ENCODE measurements around the gene SIGLEC12. TPM values are rescaled to one million over a fixed set of nuclear protein-coding genes. Genes with fewer than 3 reads are reported as not detected.

SIGLEC12 gene
- total RNA-seq, 1 experiment from 2014 or later = not detected

- POLR2A ChIA-PET (ENCODE audit: low non-redundant PET) = no interaction called here
These were observed 33.9 kb upstream of the SIGLEC12 start for GRCh38 chr19:51535535-51535934.

GRCh38 chr19:51531349-51532315 lies 30.0 kb upstream of the SIGLEC12 start, which contains the start of gene SIGLEC6:
TSS of gene SIGLEC6 (minus strand) at chr19:51531670. CDS start at chr19:51531648, 22 bp downstream.
- intact Hi-C loops (cut with micrococcal nuclease; ENCODE audit: unreplicated experiment) = no loop called here
- Histone ChIP-seq H3K27ac (ENCODE audit: low read depth, low read length, poor library complexity, severe bottlenecking) (no peak within 1 kb of the TSS), H3K4me3 (ENCODE audit: low read depth, low read length, poor library complexity, severe bottlenecking) (no peak within 1 kb of the TSS), H3K36me3 (ENCODE audit: insufficient read depth, low read length, poor library complexity, severe bottlenecking) (no peaks in the 10 kb centered on the region), H3K27me3 (replicated peaks; ENCODE audit: insufficient read depth, low read depth, low read length, poor library complexity) (peaks cover 98% of the 10 kb centered on the region), H3K4me1 (ENCODE audit: insufficient read depth, low read length, poor library complexity, severe bottlenecking) (no peaks in the 10 kb centered on the region), H3K9me3 (ENCODE audit: low read depth, low read length, poor library complexity, severe bottlenecking) (no peaks in the 10 kb centered on the region)
- TF ChIP-seq EZH2 (IDR thresholded peaks at IDR 0.05; ENCODE audit: borderline replicate concordance, low read depth, low read length, poor library complexity, severe bottlenecking) = no peak
- TF ChIP-seq CTCF (conservative IDR thresholded peaks at IDR 0.05; ENCODE audit: low read depth, low read length) = no peak
- ChIA-PET CTCF (no interaction called here), POLR2A (ENCODE audit: low non-redundant PET) (no interaction called here)
- DNase-seq (ENCODE audit: low spot score) = no peak
- no TSS peak for BruUV-seq (replicated peaks)

More at GRCh38 chr19:51535535-51535934, 33.9 kb upstream of the SIGLEC12 start:
- Histone ChIP-seq H3K27me3 (replicated peaks; ENCODE audit: insufficient read depth, low read depth, low read length, poor library complexity) (peaks cover 95% of the 10 kb centered on the region), H3K4me1 (ENCODE audit: insufficient read depth, low read length, poor library complexity, severe bottlenecking) (no peaks in the 10 kb centered on the region), H3K4me3 (ENCODE audit: low read depth, low read length, poor library complexity, severe bottlenecking) (no peak overlapping the region), H3K27ac (ENCODE audit: low read depth, low read length, poor library complexity, severe bottlenecking) (no peak overlapping the region), H3K9me3 (ENCODE audit: low read depth, low read length, poor library complexity, severe bottlenecking) (no peaks in the 10 kb centered on the region), H3K36me3 (ENCODE audit: insufficient read depth, low read length, poor library complexity, severe bottlenecking) (no peaks in the 10 kb centered on the region)
- intact Hi-C loops (cut with micrococcal nuclease; ENCODE audit: unreplicated experiment) = no loop called here
- TF ChIP-seq CTCF (conservative IDR thresholded peaks at IDR 0.05; ENCODE audit: low read depth, low read length) (no peak), EZH2 (IDR thresholded peaks at IDR 0.05; ENCODE audit: borderline replicate concordance, low read depth, low read length, poor library complexity, severe bottlenecking) (no peak)
- CTCF ChIA-PET = interaction anchor here (0.6 kb wide), 1 partner anchor 16 kb away, joined by 6 read pairs; no protein-coding TSS in a partner anchor
- BruUV-seq (replicated peaks) = no TSS peak
- no peak for DNase-seq (ENCODE audit: low spot score)

- no peak for TF ChIP-seq EZH2 (IDR thresholded peaks at IDR 0.05; ENCODE audit: borderline replicate concordance, low read depth, low read length, poor library complexity, severe bottlenecking)
- no peak for TF ChIP-seq CTCF (conservative IDR thresholded peaks at IDR 0.05; ENCODE audit: low read depth, low read length)
- ChIA-PET CTCF (no interaction called here), POLR2A (ENCODE audit: low non-redundant PET) (no interaction called here)
- Histone ChIP-seq H3K4me1 (ENCODE audit: insufficient read depth, low read length, poor library complexity, severe bottlenecking) (no peaks in the 10 kb centered on the region), H3K27me3 (replicated peaks; ENCODE audit: insufficient read depth, low read depth, low read length, poor library complexity) (peaks cover 90% of the 10 kb centered on the region), H3K27ac (ENCODE audit: low read depth, low read length, poor library complexity, severe bottlenecking) (no peak overlapping the region), H3K36me3 (ENCODE audit: insufficient read depth, low read length, poor library complexity, severe bottlenecking) (no peaks in the 10 kb centered on the region), H3K9me3 (ENCODE audit: low read depth, low read length, poor library complexity, severe bottlenecking) (no peaks in the 10 kb centered on the region), H3K4me3 (ENCODE audit: low read depth, low read length, poor library complexity, severe bottlenecking) (no peak overlapping the region)
- no TSS peak for BruUV-seq (replicated peaks)
- DNase-seq (ENCODE audit: low spot score) = no peak
- intact Hi-C loops (cut with micrococcal nuclease; ENCODE audit: unreplicated experiment) = no loop called here
These were observed 29.0 kb upstream of the SIGLEC12 start for GRCh38 chr19:51530616-51531015.
